Left renal cortex interstitium (tissue), 4 donors: ENCODE measurements around the gene INPP5A. TPM values are rescaled to one million over a fixed set of nuclear protein-coding genes. Genes with fewer than 3 reads are reported as not detected.
"Not testable (repeated sequence)": the region's sequence is repeated elsewhere in the genome, so short reads cannot be mapped to it uniquely, and the experiment has no call there.

Experiments
- DNase-seq, 4 donors: peaks; one replicate each; pipeline ENCODE4 v3.0.0-alpha.2; 2013; ENCODE audit warnings: low read depth in 4 of 4, low spot score in 2 of 4, missing footprints in 1 of 4
- polyA plus RNA-seq, 4 donors: library from polyadenylated mRNA; unstranded; fragments of 120-200 nt; gene quantifications; one replicate each; pipeline ENCODE4 v1.2.1, GENCODE V29; 2013; ENCODE audit not compliant: insufficient read length in 4 of 4

Gene INPP5A
- polyA plus RNA-seq, 4 donors, result 27.8 to 39.8 (median 34.4) TPM

GRCh38 chr10:132786476-132786883 is 248.9 kb downstream of the INPP5A start:
- DNase-seq, result no peak

GRCh38 chr10:132786884-132787494 is 249.4 kb downstream of the INPP5A start:
- no peak for DNase-seq

- DNase-seq, result no peak
Observed at GRCh38 chr10:132787495-132788179, 250.1 kb downstream of the INPP5A start.

- DNase-seq, result no peak
Observed at GRCh38 chr10:132788180-132788830, 250.7 kb downstream of the INPP5A start.

- DNase-seq, result no peak
Observed at GRCh38 chr10:132788831-132789219, 251.2 kb downstream of the INPP5A start.

- no peak for DNase-seq
Observed at GRCh38 chr10:132789659-132790148, 252.1 kb downstream of the INPP5A start.

- no peak for DNase-seq
Observed at GRCh38 chr10:132790470-132790869, 252.9 kb downstream of the INPP5A start.

GRCh38 chr10:132790934-132791829 is 253.6 kb downstream of the INPP5A start:
- DNase-seq, result no peak

- not testable (repeated sequence) for DNase-seq
Observed at GRCh38 chr10:132792099-132792498, 254.5 kb downstream of the INPP5A start.

- no peak for DNase-seq
Observed at GRCh38 chr10:132792796-132793195, 255.2 kb downstream of the INPP5A start.

- no peak for DNase-seq
Observed at GRCh38 chr10:132793213-132793612, 255.6 kb downstream of the INPP5A start.

- DNase-seq, result no peak
Observed at GRCh38 chr10:132793871-132794849, 256.6 kb downstream of the INPP5A start.

- DNase-seq, result no peak
Observed at GRCh38 chr10:132796846-132797245, 259.3 kb downstream of the INPP5A start.

- not testable (repeated sequence) for DNase-seq
Observed at GRCh38 chr10:132797986-132798385, 260.4 kb downstream of the INPP5A start.

- no peak for DNase-seq
Observed at GRCh38 chr10:132798403-132798802, 260.8 kb downstream of the INPP5A start.

- DNase-seq, result no peak
Observed at GRCh38 chr10:132798876-132799275, 261.3 kb downstream of the INPP5A start.

GRCh38 chr10:132799865-132800264 is 262.3 kb downstream of the INPP5A start:
- no peak for DNase-seq

GRCh38 chr10:132802048-132802447 is 264.5 kb downstream of the INPP5A start:
- no peak for DNase-seq

GRCh38 chr10:132802694-132803320 is 265.2 kb downstream of the INPP5A start:
- no peak for DNase-seq
